ENCODE data around the gene DIRAS1. TPM values are rescaled to one million over a fixed set of nuclear protein-coding genes. Genes with fewer than 3 reads are reported as not detected.

DIRAS1 gene
- total RNA-seq, 1 experiment from 2014 or later = 33.7 TPM

- no peak for TF ChIP-seq EZH2 (IDR thresholded peaks at IDR 0.05)
- no peak for TF ChIP-seq TCF7L2 (IDR thresholded peaks at IDR 0.05; ENCODE audit: borderline replicate concordance, extremely low read depth, insufficient read depth, insufficient read length)
- TF ChIP-seq YY1 (IDR thresholded peaks at IDR 0.05; ENCODE audit: extremely low read depth, insufficient replicate concordance, low read depth, low read length) = no peak
- TF ChIP-seq CBX3 (IDR thresholded peaks at IDR 0.05; ENCODE audit: low read depth) = no peak
- no peak for TF ChIP-seq FOSL1 (IDR thresholded peaks at IDR 0.05; ENCODE audit: low read depth)
- TF ChIP-seq CTCF (IDR thresholded peaks at IDR 0.05 in 2 of 3, conservative IDR thresholded peaks at IDR 0.05 in 1 of 3; ENCODE audit: borderline replicate concordance in 1 of 3, insufficient read depth in 1 of 3, low read depth in 2 of 3, low read length in 2 of 3) = no peak
- TF ChIP-seq RAD21 (IDR thresholded peaks at IDR 0.05; ENCODE audit: low read depth) = no peak
- TF ChIP-seq POLR2AphosphoS5 (IDR thresholded peaks at IDR 0.05; ENCODE audit: low read depth, low read length) = no peak
- TF ChIP-seq CEBPB (IDR thresholded peaks at IDR 0.05; ENCODE audit: low read depth) = no peak
- TF ChIP-seq EZH2phosphoT487 (IDR thresholded peaks at IDR 0.05; ENCODE audit: borderline replicate concordance) = no peak
- ChIA-PET CTCF (interaction anchor here (1.1 kb wide), 1 partner anchor 99 kb away, joined by 5 read pairs; no protein-coding TSS in a partner anchor), POLR2A (interaction anchor here (1.3 kb wide), 1 partner anchor 272 kb away, joined by 5 read pairs; the partner anchor contains the start of gene GADD45B), RAD21 (ENCODE audit: low non-redundant PET in 1 of 2, low total read pairs in 2 of 2, uncharacterized antibody in 2 of 2, unreplicated experiment in 2 of 2) (no interaction called here)
- no peaks in the 10 kb centered on the region for H3K9me3 ChIP-seq (ENCODE audit: control insufficient read depth in 1 of 2, insufficient read depth in 1 of 2, low read depth in 1 of 2, low read length in 2 of 2)
- no peak overlapping the region for H3K9ac ChIP-seq (ENCODE audit: low read length)
- no peaks in the 10 kb centered on the region for H3K36me3 ChIP-seq (ENCODE audit: control insufficient read depth in 1 of 2, insufficient read depth in 2 of 2, low read length in 2 of 2)
- ATAC-seq (no peak), DNase-seq (ENCODE audit: low read depth, low spot score) (no peak)
- no TSS peak for BruUV-seq (replicated peaks)
- no peak overlapping the region for H3K27ac ChIP-seq (ENCODE audit: low read depth, low read length)
- H3K27me3 ChIP-seq (ENCODE audit: insufficient read depth, low read length) = peaks cover 8% of the 10 kb centered on the region
- no peak overlapping the region for H3K4me2 ChIP-seq (ENCODE audit: low read length)
- no peaks in the 10 kb centered on the region for H3K79me2 ChIP-seq (ENCODE audit: insufficient read depth, low read length)
- intact Hi-C loops (cut with micrococcal nuclease) = no loop called here
- no peaks in the 10 kb centered on the region for H3K9me2 ChIP-seq (ENCODE audit: insufficient read depth)
- peaks cover 0 to 4% of the 10 kb centered on the region in 2 experiments; a peak in 3 of 4 replicates for H3K4me1 ChIP-seq (ENCODE audit: control insufficient read depth in 1 of 2, insufficient read depth in 2 of 2, low read length in 2 of 2)
- no peak overlapping the region for H3K4me3 ChIP-seq (replicated peaks in 1 of 2; ENCODE audit: low read depth in 1 of 2, low read length in 2 of 2)
- H2AFZ ChIP-seq (ENCODE audit: low read depth, low read length, poor library complexity, severe bottlenecking) = no peak overlapping the region
- H4K20me1 ChIP-seq (ENCODE audit: insufficient read depth) = no peaks in the 10 kb centered on the region
Observed at GRCh38 chr19:2747349-2747748, 26.2 kb upstream of the DIRAS1 start.
